ENCODE measurements around the gene CAMK2G.

The CAMK2G gene

GRCh38 chr10:73810358-73810734, 64.0 kb downstream of the CAMK2G start:
- no peaks in the 10 kb centered on the region for H3K4me1 ChIP-seq (ENCODE audit: control insufficient read depth, insufficient read depth, low read length)

GRCh38 chr10:73809061-73809818, 65.1 kb downstream of the CAMK2G start:
- Histone ChIP-seq H3K9me3 (ENCODE audit: control insufficient read depth, low read length) (no peaks in the 10 kb centered on the region), H3K4me1 (ENCODE audit: control insufficient read depth, insufficient read depth, low read length) (no peaks in the 10 kb centered on the region), H3K36me3 (ENCODE audit: control insufficient read depth, insufficient read depth, low read length) (peaks cover 12% of the 10 kb centered on the region), H3K9ac (ENCODE audit: low read length) (no peak overlapping the region), H3K27me3 (ENCODE audit: control insufficient read depth, insufficient read depth, low read length) (no peaks in the 10 kb centered on the region), H3K4me3 (ENCODE audit: low read length) (no peak overlapping the region)

More at GRCh38 chr10:73810358-73810734, 64.0 kb downstream of the CAMK2G start:
- Histone ChIP-seq H3K9ac (ENCODE audit: low read length) (peak overlapping the region; percentile 67), H3K36me3 (ENCODE audit: control insufficient read depth, insufficient read depth, low read length) (peaks cover 12% of the 10 kb centered on the region), H3K27me3 (ENCODE audit: control insufficient read depth, insufficient read depth, low read length) (no peaks in the 10 kb centered on the region), H3K4me3 (ENCODE audit: low read length) (no peak overlapping the region), H3K9me3 (ENCODE audit: control insufficient read depth, low read length) (no peaks in the 10 kb centered on the region)

- no peak overlapping the region for H3K4me3 ChIP-seq (ENCODE audit: low read length)
- no peaks in the 10 kb centered on the region for H3K27me3 ChIP-seq (ENCODE audit: control insufficient read depth, insufficient read depth, low read length)
- H3K36me3 ChIP-seq (ENCODE audit: control insufficient read depth, insufficient read depth, low read length): peaks cover 16% of the 10 kb centered on the region
- no peak overlapping the region for H3K9ac ChIP-seq (ENCODE audit: low read length)
- H3K9me3 ChIP-seq (ENCODE audit: control insufficient read depth, low read length): no peaks in the 10 kb centered on the region
- no peaks in the 10 kb centered on the region for H3K4me1 ChIP-seq (ENCODE audit: control insufficient read depth, insufficient read depth, low read length)
These were observed 66.1 kb downstream of the CAMK2G start for GRCh38 chr10:73808021-73808815.

GRCh38 chr10:73807471-73807870, 66.9 kb downstream of the CAMK2G start:
- H3K4me3 ChIP-seq (ENCODE audit: low read length): no peak overlapping the region
- H3K36me3 ChIP-seq (ENCODE audit: control insufficient read depth, insufficient read depth, low read length): peaks cover 23% of the 10 kb centered on the region
- no peaks in the 10 kb centered on the region for H3K27me3 ChIP-seq (ENCODE audit: control insufficient read depth, insufficient read depth, low read length)
- no peaks in the 10 kb centered on the region for H3K4me1 ChIP-seq (ENCODE audit: control insufficient read depth, insufficient read depth, low read length)
- H3K9me3 ChIP-seq (ENCODE audit: control insufficient read depth, low read length): no peaks in the 10 kb centered on the region
- no peak overlapping the region for H3K9ac ChIP-seq (ENCODE audit: low read length)

- peaks cover 30% of the 10 kb centered on the region for H3K36me3 ChIP-seq (ENCODE audit: control insufficient read depth, insufficient read depth, low read length)
These were observed 68.0 kb downstream of the CAMK2G start for GRCh38 chr10:73806176-73806950.

GRCh38 chr10:73803680-73804286, 70.6 kb downstream of the CAMK2G start:
- Histone ChIP-seq H3K9ac (ENCODE audit: low read length) (no peak overlapping the region), H3K4me1 (ENCODE audit: control insufficient read depth, insufficient read depth, low read length) (no peaks in the 10 kb centered on the region), H3K9me3 (ENCODE audit: control insufficient read depth, low read length) (no peaks in the 10 kb centered on the region), H3K36me3 (ENCODE audit: control insufficient read depth, insufficient read depth, low read length) (peaks cover 30% of the 10 kb centered on the region), H3K4me3 (ENCODE audit: low read length) (no peak overlapping the region), H3K27me3 (ENCODE audit: control insufficient read depth, insufficient read depth, low read length) (no peaks in the 10 kb centered on the region)

More at GRCh38 chr10:73806176-73806950, 68.0 kb downstream of the CAMK2G start:
- no peak overlapping the region for H3K9ac ChIP-seq (ENCODE audit: low read length)
- no peaks in the 10 kb centered on the region for H3K4me1 ChIP-seq (ENCODE audit: control insufficient read depth, insufficient read depth, low read length)
- H3K4me3 ChIP-seq (ENCODE audit: low read length): no peak overlapping the region
- H3K27me3 ChIP-seq (ENCODE audit: control insufficient read depth, insufficient read depth, low read length): no peaks in the 10 kb centered on the region
- H3K9me3 ChIP-seq (ENCODE audit: control insufficient read depth, low read length): no peaks in the 10 kb centered on the region

GRCh38 chr10:73802276-73802991, 71.9 kb downstream of the CAMK2G start:
- Histone ChIP-seq H3K9me3 (ENCODE audit: control insufficient read depth, low read length) (no peaks in the 10 kb centered on the region), H3K27me3 (ENCODE audit: control insufficient read depth, insufficient read depth, low read length) (no peaks in the 10 kb centered on the region), H3K36me3 (ENCODE audit: control insufficient read depth, insufficient read depth, low read length) (peaks cover 39% of the 10 kb centered on the region), H3K9ac (ENCODE audit: low read length) (no peak overlapping the region), H3K4me3 (ENCODE audit: low read length) (no peak overlapping the region), H3K4me1 (ENCODE audit: control insufficient read depth, insufficient read depth, low read length) (no peaks in the 10 kb centered on the region)

GRCh38 chr10:73801253-73801590, 73.1 kb downstream of the CAMK2G start:
- Histone ChIP-seq H3K4me1 (ENCODE audit: control insufficient read depth, insufficient read depth, low read length) (no peaks in the 10 kb centered on the region), H3K27me3 (ENCODE audit: control insufficient read depth, insufficient read depth, low read length) (no peaks in the 10 kb centered on the region), H3K4me3 (ENCODE audit: low read length) (no peak overlapping the region), H3K36me3 (ENCODE audit: control insufficient read depth, insufficient read depth, low read length) (peaks cover 33% of the 10 kb centered on the region), H3K9me3 (ENCODE audit: control insufficient read depth, low read length) (no peaks in the 10 kb centered on the region), H3K9ac (ENCODE audit: low read length) (no peak overlapping the region)

- Histone ChIP-seq H3K4me1 (ENCODE audit: control insufficient read depth, insufficient read depth, low read length) (no peaks in the 10 kb centered on the region), H3K4me3 (ENCODE audit: low read length) (no peak overlapping the region), H3K9ac (ENCODE audit: low read length) (no peak overlapping the region), H3K9me3 (ENCODE audit: control insufficient read depth, low read length) (no peaks in the 10 kb centered on the region), H3K27me3 (ENCODE audit: control insufficient read depth, insufficient read depth, low read length) (no peaks in the 10 kb centered on the region), H3K36me3 (ENCODE audit: control insufficient read depth, insufficient read depth, low read length) (peaks cover 32% of the 10 kb centered on the region)
These were observed 73.6 kb downstream of the CAMK2G start for GRCh38 chr10:73800560-73801252.

- no peak overlapping the region for H3K4me3 ChIP-seq (ENCODE audit: low read length)
These were observed 74.3 kb downstream of the CAMK2G start for GRCh38 chr10:73799899-73800559.

More at GRCh38 chr10:73799899-73800559, 74.3 kb downstream of the CAMK2G start:
- Histone ChIP-seq H3K36me3 (ENCODE audit: control insufficient read depth, insufficient read depth, low read length) (peaks cover 29% of the 10 kb centered on the region), H3K9me3 (ENCODE audit: control insufficient read depth, low read length) (no peaks in the 10 kb centered on the region), H3K27me3 (ENCODE audit: control insufficient read depth, insufficient read depth, low read length) (no peaks in the 10 kb centered on the region), H3K9ac (ENCODE audit: low read length) (no peak overlapping the region), H3K4me1 (ENCODE audit: control insufficient read depth, insufficient read depth, low read length) (no peaks in the 10 kb centered on the region)
